ENCODE data around the gene PALM3.

PALM3 gene

GRCh38 chr19:14061751-14062557, at the start of gene PALM3:
TSS of gene PALM3 (minus strand) at chr19:14062076. CDS start at chr19:14061980, 96 bp downstream.
- Histone ChIP-seq H3K27me3 (ENCODE audit: insufficient read depth, poor library complexity, severe bottlenecking) (peaks cover 16% of the 10 kb centered on the region), H3K36me3 (ENCODE audit: low read depth) (no peaks in the 10 kb centered on the region), H3K4me1 (ENCODE audit: insufficient read depth, poor library complexity, severe bottlenecking) (no peaks in the 10 kb centered on the region), H3K4me3 (ENCODE audit: severe bottlenecking) (no peak within 1 kb of the TSS), H3K27ac (ENCODE audit: poor library complexity, severe bottlenecking) (no peak within 1 kb of the TSS), H3K9me3 (ENCODE audit: severe bottlenecking) (no peaks in the 10 kb centered on the region)
- DNase-seq (ENCODE audit: low spot score) (no peak), ATAC-seq (ENCODE audit: low read depth) (no peak)
- TF ChIP-seq CTCF (IDR thresholded peaks at IDR 0.05; ENCODE audit: poor library complexity, severe bottlenecking): no peak

- H3K4me1 ChIP-seq (ENCODE audit: insufficient read depth, poor library complexity, severe bottlenecking): no peaks in the 10 kb centered on the region
- DNase-seq (ENCODE audit: low spot score): no peak
- no peak for TF ChIP-seq CTCF (IDR thresholded peaks at IDR 0.05; ENCODE audit: poor library complexity, severe bottlenecking)
- no peak overlapping the region for H3K4me3 ChIP-seq (ENCODE audit: severe bottlenecking)
- no peak for ATAC-seq (ENCODE audit: low read depth)
- no peaks in the 10 kb centered on the region for H3K27me3 ChIP-seq (ENCODE audit: insufficient read depth, poor library complexity, severe bottlenecking)
- 0 out of 2 replicates have a peak, but pooled peaks cover 2% of the 10 kb centered on the region for H3K36me3 ChIP-seq (ENCODE audit: low read depth)
- H3K9me3 ChIP-seq (ENCODE audit: severe bottlenecking): no peaks in the 10 kb centered on the region
- no peak overlapping the region for H3K27ac ChIP-seq (ENCODE audit: poor library complexity, severe bottlenecking)
Measured at GRCh38 chr19:14111486-14111885, 49.6 kb upstream of the PALM3 start.

- no peak overlapping the region for H3K27ac ChIP-seq (ENCODE audit: poor library complexity, severe bottlenecking)
- DNase-seq (ENCODE audit: low spot score): no peak
- no peaks in the 10 kb centered on the region for H3K9me3 ChIP-seq (ENCODE audit: severe bottlenecking)
- TF ChIP-seq CTCF (IDR thresholded peaks at IDR 0.05; ENCODE audit: poor library complexity, severe bottlenecking): no peak
- 0 out of 2 replicates have a peak, but pooled peaks cover 6% of the 10 kb centered on the region for H3K36me3 ChIP-seq (ENCODE audit: low read depth)
- no peak overlapping the region for H3K4me3 ChIP-seq (ENCODE audit: severe bottlenecking)
- no peaks in the 10 kb centered on the region for H3K27me3 ChIP-seq (ENCODE audit: insufficient read depth, poor library complexity, severe bottlenecking)
- ATAC-seq (ENCODE audit: low read depth): no peak
- no peaks in the 10 kb centered on the region for H3K4me1 ChIP-seq (ENCODE audit: insufficient read depth, poor library complexity, severe bottlenecking)
Measured at GRCh38 chr19:14110650-14111049, 48.8 kb upstream of the PALM3 start.

GRCh38 chr19:14107581-14108461, 45.9 kb upstream of the PALM3 start:
- no peak for TF ChIP-seq CTCF (IDR thresholded peaks at IDR 0.05; ENCODE audit: poor library complexity, severe bottlenecking)
- Histone ChIP-seq H3K4me3 (ENCODE audit: severe bottlenecking) (no peak overlapping the region), H3K36me3 (ENCODE audit: low read depth) (peaks cover 8% of the 10 kb centered on the region), H3K4me1 (ENCODE audit: insufficient read depth, poor library complexity, severe bottlenecking) (no peaks in the 10 kb centered on the region), H3K9me3 (ENCODE audit: severe bottlenecking) (no peaks in the 10 kb centered on the region), H3K27ac (ENCODE audit: poor library complexity, severe bottlenecking) (no peak overlapping the region), H3K27me3 (ENCODE audit: insufficient read depth, poor library complexity, severe bottlenecking) (no peaks in the 10 kb centered on the region)
- DNase-seq (ENCODE audit: low spot score) (no peak), ATAC-seq (ENCODE audit: low read depth) (no peak)
